ENCODE results near the gene SALL3. TPM values are rescaled to one million over a fixed set of nuclear protein-coding genes. Genes with fewer than 3 reads are reported as not detected.

Gene SALL3
- total and polyA plus RNA-seq, 2 donors (not counting 3 experiments of a cell fraction or from before 2014, with no cell fraction given) = not detected

GRCh38 chr18:78996741-78997490 is 17.3 kb downstream of the SALL3 start:
- no peaks in the 10 kb centered on the region for H3K9me1 ChIP-seq (replicated peaks; ENCODE audit: control insufficient read depth, extremely low read depth, insufficient read depth, low read length)
- POLR2A ChIA-PET = no interaction called here
- H4K20me1 ChIP-seq (replicated peaks; ENCODE audit: control insufficient read depth, extremely low read depth, insufficient read depth, low read length) = no peaks in the 10 kb centered on the region
- no peak overlapping the region for H3K4me3 ChIP-seq (replicated peaks in 1 of 3; ENCODE audit: insufficient read depth in 1 of 3, low read depth in 1 of 3, low read length in 3 of 3)
- H3K79me2 ChIP-seq (ENCODE audit: control insufficient read depth, insufficient read depth, low read length) = no peaks in the 10 kb centered on the region
- intact Hi-C loops (cut with micrococcal nuclease) = no loop called here
- no peak overlapping the region for H3K9ac ChIP-seq (replicated peaks; ENCODE audit: extremely low read depth, insufficient read depth, low read length)
- no peaks in the 10 kb centered on the region for H3K27me3 ChIP-seq (ENCODE audit: control insufficient read depth in 2 of 2, insufficient read depth in 2 of 2, low read length in 2 of 2)
- no TSS peak for BruUV-seq (replicated peaks)
- FAIRE-seq (no peak), DNase-seq (ENCODE audit: low read depth, low spot score) (no peak)
- H3K27ac ChIP-seq (ENCODE audit: insufficient read depth, low read depth, low read length) = no peak overlapping the region
- H3K36me3 ChIP-seq (ENCODE audit: control insufficient read depth in 2 of 2, extremely low read depth in 1 of 2, insufficient read depth in 2 of 2, low read length in 2 of 2) = no peaks in the 10 kb centered on the region
- CTCF ChIA-PET = no interaction called here
- H3K9me3 ChIP-seq (replicated peaks; ENCODE audit: control insufficient read depth, insufficient read depth, low read length) = no peaks in the 10 kb centered on the region
- dilution Hi-C loops (cut with MboI; ENCODE audit: extremely low pct_ligation_motif_present, low sequenced_read_pairs) = no loop called here
- no peak overlapping the region for H3K4me2 ChIP-seq (ENCODE audit: insufficient read depth, low read length)
- no peaks in the 10 kb centered on the region for H3K4me1 ChIP-seq (ENCODE audit: control insufficient read depth, extremely low read depth, insufficient read depth, low read length)
- no peak for TF ChIP-seq CTCF (IDR thresholded peaks at IDR 0.05; ENCODE audit: extremely low read depth in 1 of 2, insufficient read depth in 1 of 2, low read depth in 1 of 2, low read length in 2 of 2)
- TF ChIP-seq MAX (IDR thresholded peaks at IDR 0.05; ENCODE audit: insufficient read depth, insufficient read length) = no peak
- TF ChIP-seq POLR2AphosphoS5 (IDR thresholded peaks at IDR 0.05; ENCODE audit: insufficient read depth, low read depth, low read length) = no peak
- TF ChIP-seq FOS (IDR thresholded peaks at IDR 0.05; ENCODE audit: borderline replicate concordance, insufficient read depth, low read length) = no peak
- no peak for TF ChIP-seq EZH2 (IDR thresholded peaks at IDR 0.05; ENCODE audit: borderline replicate concordance, low read depth, low read length, severe bottlenecking)
- H2AFZ ChIP-seq (ENCODE audit: low read depth, low read length) = no peak overlapping the region

All from endothelial cell of umbilical vein (primary cell).